Epidermal melanocyte (primary cell): ENCODE measurements around the gene SOX2.

Experiments used
- DNase-seq: peaks from one replicate; pipeline ENCODE4 v3.0.0; 2011; ENCODE audit warnings: low spot score; ENCODE audit not compliant: insufficient read length

SOX2 gene

GRCh38 chr3:181704421-181705085, 7.2 kb upstream of the SOX2 start:
- DNase-seq = no peak

GRCh38 chr3:181705086-181705480, 6.6 kb upstream of the SOX2 start:
- DNase-seq = no peak

- DNase-seq = no peak
These were observed 3.7 kb upstream of the SOX2 start for GRCh38 chr3:181707980-181708379.

GRCh38 chr3:181709537-181710279, 2.0 kb upstream of the SOX2 start:
- DNase-seq = no peak

- DNase-seq = no peak
These were observed 1.1 kb upstream of the SOX2 start for GRCh38 chr3:181710345-181711291.

GRCh38 chr3:181712226-181712552, 464 bp downstream of the SOX2 start:
- no peak for DNase-seq

- no peak for DNase-seq
These were observed 991 bp downstream of the SOX2 start for GRCh38 chr3:181712553-181713279.

- no peak for DNase-seq
These were observed 1.5 kb downstream of the SOX2 start for GRCh38 chr3:181713280-181713647.

GRCh38 chr3:181713676-181714612, 2.2 kb downstream of the SOX2 start:
- no peak for DNase-seq

GRCh38 chr3:181715571-181716340, 4.0 kb downstream of the SOX2 start:
- no peak for DNase-seq

- no peak for DNase-seq
These were observed 5.2 kb downstream of the SOX2 start for GRCh38 chr3:181716966-181717365.

- DNase-seq = no peak
These were observed 5.9 kb downstream of the SOX2 start for GRCh38 chr3:181717549-181718171.

- no peak for DNase-seq
These were observed 6.6 kb downstream of the SOX2 start for GRCh38 chr3:181718369-181718768.

- DNase-seq = no peak
These were observed 7.5 kb downstream of the SOX2 start for GRCh38 chr3:181718987-181719911.

GRCh38 chr3:181719991-181720680, 8.4 kb downstream of the SOX2 start:
- no peak for DNase-seq

GRCh38 chr3:181721046-181721875, 9.5 kb downstream of the SOX2 start:
- no peak for DNase-seq

GRCh38 chr3:181722156-181722555, 10.4 kb downstream of the SOX2 start:
- DNase-seq = no peak
